DOHH2 (cell line): ENCODE measurements around the gene FAM118B.

Experiments used
- H3F3A ChIP-seq: fragments of 200-600 bp; sonication (generic), shearing (Covaris generic); 2 replicates; pipeline ENCODE4 v1.6.0; 2016; ENCODE audit warnings: antibody characterized with exemption, mild to moderate bottlenecking; ENCODE audit not compliant: control insufficient read depth, insufficient read depth
- H3K27ac ChIP-seq: fragments of 200-600 bp; sonication (generic); 2 replicates; pipeline ENCODE4 v1.5.1; 2014; ENCODE audit warnings: low read depth, mild to moderate bottlenecking, low read length, moderate library complexity
- H3K27me3 ChIP-seq: fragments of 200-600 bp; sonication (generic); 2 replicates; pipeline ENCODE4 v1.6.1; 2014; ENCODE audit warnings: mild to moderate bottlenecking, low read length, mixed read lengths; ENCODE audit not compliant: control insufficient read depth
- H3K36me3 ChIP-seq: fragments of 200-600 bp; sonication (generic); 2 replicates; pipeline ENCODE4 v1.6.1; 2014; ENCODE audit warnings: mild to moderate bottlenecking, low read length, moderate library complexity, mixed read lengths; ENCODE audit not compliant: control insufficient read depth
- H3K4me1 ChIP-seq: fragments of 200-600 bp; sonication (generic); 2 replicates; pipeline ENCODE4 v1.6.1; 2014; ENCODE audit warnings: mild to moderate bottlenecking, low read length, mixed read lengths; ENCODE audit not compliant: control insufficient read depth
- H3K4me2 ChIP-seq: fragments of 200-600 bp; sonication (generic); 2 replicates; pipeline ENCODE4 v1.6.0; 2014; ENCODE audit warnings: mild to moderate bottlenecking, low read length, moderate library complexity
- H3K4me3 ChIP-seq: fragments of 200-600 bp; sonication (generic); 2 replicates; pipeline ENCODE4 v1.5.1; 2014; ENCODE audit warnings: mild to moderate bottlenecking, low read length, mixed read lengths
- H3K79me2 ChIP-seq: fragments of 200-600 bp; sonication (generic); 2 replicates; pipeline ENCODE4 v1.6.1; 2014; ENCODE audit warnings: mild to moderate bottlenecking, low read length, mixed read lengths; ENCODE audit not compliant: control insufficient read depth
- H3K9me2 ChIP-seq: fragments of 200-600 bp; sonication (generic); replicated peaks from 2 replicates; pipeline ENCODE4 v1.6.1; 2014; ENCODE audit warnings: mild to moderate bottlenecking, low read length, mixed read lengths; ENCODE audit not compliant: control insufficient read depth
- H3K9me3 ChIP-seq: fragments of 200-600 bp; sonication (generic); 2 replicates; pipeline ENCODE4 v1.6.1; 2014; ENCODE audit warnings: antibody characterized with exemption, low read length, mixed read lengths; ENCODE audit not compliant: control insufficient read depth, insufficient read depth
- H4K20me1 ChIP-seq: fragments of 200-600 bp; sonication (generic); 2 replicates; pipeline ENCODE4 v1.6.0; 2014; ENCODE audit warnings: low read depth, mild to moderate bottlenecking, antibody characterized with exemption, low read length, moderate library complexity; ENCODE audit not compliant: control insufficient read depth, insufficient read depth
- CTCF ChIP-seq: fragments of 200-600 bp; sonication (generic); IDR thresholded peaks from one replicate; pipeline ENCODE4 v1.5.1; 2014; ENCODE audit warnings: antibody characterized with exemption, mild to moderate bottlenecking, low read depth, low read length; ENCODE audit not compliant: poor library complexity, severe bottlenecking
- EZH2phosphoT487 ChIP-seq: fragments of 200-600 bp; sonication (generic); IDR thresholded peaks from 2 replicates; pipeline ENCODE4 v1.6.1; 2017; ENCODE audit warnings: borderline replicate concordance, mild to moderate bottlenecking, antibody characterized with exemption, low read length, moderate library complexity, mixed read lengths

The FAM118B gene

GRCh38 chr11:126175393-126175792 lies 36.2 kb upstream of the FAM118B start:
- H3K36me3 ChIP-seq: no peaks in the 10 kb centered on the region
- no peak overlapping the region for H3K4me3 ChIP-seq
- no peak overlapping the region for H3K4me2 ChIP-seq
- H4K20me1 ChIP-seq: peaks cover 2% of the 10 kb centered on the region; the same call in 1 of the 2 replicates
- H3K27ac ChIP-seq: no peak overlapping the region
- no peaks in the 10 kb centered on the region for H3K4me1 ChIP-seq
- no peaks in the 10 kb centered on the region for H3K9me2 ChIP-seq
- H3K9me3 ChIP-seq: no peaks in the 10 kb centered on the region
- no peak for TF ChIP-seq EZH2phosphoT487
- no peak for TF ChIP-seq CTCF
- peaks cover 8% of the 10 kb centered on the region for H3K27me3 ChIP-seq
- no peaks in the 10 kb centered on the region for H3F3A ChIP-seq
- H3K79me2 ChIP-seq: no peaks in the 10 kb centered on the region

DNA sequence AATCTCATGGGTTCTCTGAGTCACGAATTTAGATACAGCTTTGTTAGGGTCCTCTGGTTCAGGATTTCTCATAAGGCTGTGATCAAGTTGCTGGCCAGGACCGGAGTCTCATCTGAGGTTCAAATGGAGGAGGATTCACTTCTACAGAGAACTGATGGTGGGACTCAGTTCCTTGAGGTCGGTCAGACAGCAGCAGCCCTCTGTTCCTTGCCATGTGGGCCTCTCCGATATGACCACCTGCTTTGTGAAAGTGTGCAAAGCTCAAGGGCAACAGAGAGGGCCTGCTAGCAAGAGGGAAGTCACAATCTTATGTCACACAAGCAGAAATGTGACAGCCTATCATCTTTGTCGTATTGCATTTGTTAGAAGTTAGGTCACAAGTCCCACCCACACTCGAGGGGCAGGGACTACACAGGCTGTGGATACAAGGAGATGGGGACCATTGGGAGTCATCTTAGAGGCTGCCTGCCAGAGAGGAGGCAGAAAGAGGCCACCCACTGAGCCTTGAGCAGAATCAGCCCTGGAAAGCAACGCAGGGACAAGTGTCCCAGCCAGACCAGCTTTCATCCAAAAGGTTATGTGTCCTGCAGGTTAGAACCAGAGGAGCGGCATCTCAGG lies 34.6 kb upstream of the FAM118B start:
- Histone ChIP-seq H3K27me3 (peaks cover 5% of the 10 kb centered on the region; the same call in 1 of the 2 replicates), H3K4me2 (no peak overlapping the region), H4K20me1 (peaks cover 2% of the 10 kb centered on the region; the same call in 1 of the 2 replicates), H3K9me2 (no peaks in the 10 kb centered on the region), H3K9me3 (0 out of 2 replicates have a peak, but pooled peaks cover 4% of the 10 kb centered on the region), H3K27ac (no peak overlapping the region), H3K79me2 (no peaks in the 10 kb centered on the region), H3K4me3 (no peak overlapping the region), H3F3A (no peaks in the 10 kb centered on the region), H3K4me1 (no peaks in the 10 kb centered on the region), H3K36me3 (no peaks in the 10 kb centered on the region)
- TF ChIP-seq EZH2phosphoT487: no peak
- no peak for TF ChIP-seq CTCF

DNA sequence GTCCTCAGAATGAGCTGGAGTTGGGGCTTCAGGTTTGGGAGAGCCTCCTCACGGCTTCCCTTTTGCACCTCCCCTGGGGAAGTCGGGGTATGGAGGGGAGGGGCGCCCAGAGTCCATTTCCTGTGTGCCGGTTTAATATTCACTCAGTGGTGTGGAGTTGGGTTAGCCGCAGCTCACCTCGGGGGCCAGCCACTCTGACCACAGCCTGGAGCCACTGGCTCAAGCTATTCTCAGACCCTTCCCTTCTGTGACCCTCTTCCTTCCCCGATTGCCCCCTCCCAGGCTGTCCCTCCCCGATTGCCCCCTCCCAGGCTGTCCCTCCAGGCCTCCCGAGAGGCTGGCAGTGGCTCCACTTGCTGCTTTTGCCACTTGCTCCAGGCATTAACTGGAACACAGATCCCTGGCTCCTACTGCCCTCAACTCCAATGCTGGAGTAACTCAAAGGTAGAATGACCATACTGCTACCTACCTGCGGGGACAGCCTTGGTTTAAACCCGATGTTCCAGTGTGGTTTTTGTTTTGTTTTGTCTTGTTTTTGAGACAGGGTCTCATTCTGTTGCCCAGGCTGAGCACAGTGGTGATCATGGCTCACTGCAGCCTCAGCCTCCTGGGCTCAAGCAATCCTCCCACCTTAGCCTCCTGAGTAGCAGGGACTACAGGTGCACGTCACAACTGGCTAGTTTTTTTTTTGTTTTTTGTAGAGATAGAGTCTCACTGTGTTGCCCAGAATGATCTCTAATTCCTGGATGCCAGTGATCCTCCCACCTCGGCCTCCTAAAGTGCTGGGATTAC lies 29.4 kb upstream of the FAM118B start:
- Histone ChIP-seq H3K27me3 (0 out of 2 replicates have a peak, but pooled peaks cover 5% of the 10 kb centered on the region), H3K36me3 (no peaks in the 10 kb centered on the region), H3K27ac (no peak overlapping the region), H3K9me2 (no peaks in the 10 kb centered on the region), H3K4me3 (no peak overlapping the region), H3K4me2 (no peak overlapping the region), H4K20me1 (peaks cover 11% of the 10 kb centered on the region; the same call in 1 of the 2 replicates), H3K79me2 (no peaks in the 10 kb centered on the region), H3K4me1 (peaks cover under 1% of the 10 kb centered on the region), H3F3A (no peaks in the 10 kb centered on the region), H3K9me3 (0 out of 2 replicates have a peak, but pooled peaks cover 4% of the 10 kb centered on the region)
- TF ChIP-seq CTCF (no peak), EZH2phosphoT487 (no peak)
